WI38 (cell line): ENCODE measurements around the gene CCND3.

ENCODE experiments used
- H3K4me3 ChIP-seq: 2 replicates; pipeline ENCODE4 v1.5.1; 2011; ENCODE audit warnings: low read depth, mild to moderate bottlenecking, control low read depth, low read length
- CTCF ChIP-seq: IDR thresholded peaks from 2 replicates; pipeline ENCODE4 v1.5.1; 2012; ENCODE audit warnings: low read depth, mild to moderate bottlenecking, control low read depth, low read length

CCND3 gene

GRCh38 chr6:41920921-41921711 lies 20.5 kb downstream of the CCND3 start, which contains the start of the genes BYSL and MED20:
Gene BYSL, plus strand, starts transcription at chr6:41921499. Its CDS starts 64 bp downstream, at chr6:41921563.
Gene MED20, minus strand, starts transcription at chr6:41921139. Its CDS starts 121 bp downstream, at chr6:41921018.
- H3K4me3 ChIP-seq = peak within 1 kb of the TSS; percentile 85
- peak; percentile 87 for TF ChIP-seq CTCF

- no peak overlapping the region for H3K4me3 ChIP-seq
- TF ChIP-seq CTCF = no peak
These were observed 24.1 kb downstream of the CCND3 start for GRCh38 chr6:41917528-41917927.

DNA sequence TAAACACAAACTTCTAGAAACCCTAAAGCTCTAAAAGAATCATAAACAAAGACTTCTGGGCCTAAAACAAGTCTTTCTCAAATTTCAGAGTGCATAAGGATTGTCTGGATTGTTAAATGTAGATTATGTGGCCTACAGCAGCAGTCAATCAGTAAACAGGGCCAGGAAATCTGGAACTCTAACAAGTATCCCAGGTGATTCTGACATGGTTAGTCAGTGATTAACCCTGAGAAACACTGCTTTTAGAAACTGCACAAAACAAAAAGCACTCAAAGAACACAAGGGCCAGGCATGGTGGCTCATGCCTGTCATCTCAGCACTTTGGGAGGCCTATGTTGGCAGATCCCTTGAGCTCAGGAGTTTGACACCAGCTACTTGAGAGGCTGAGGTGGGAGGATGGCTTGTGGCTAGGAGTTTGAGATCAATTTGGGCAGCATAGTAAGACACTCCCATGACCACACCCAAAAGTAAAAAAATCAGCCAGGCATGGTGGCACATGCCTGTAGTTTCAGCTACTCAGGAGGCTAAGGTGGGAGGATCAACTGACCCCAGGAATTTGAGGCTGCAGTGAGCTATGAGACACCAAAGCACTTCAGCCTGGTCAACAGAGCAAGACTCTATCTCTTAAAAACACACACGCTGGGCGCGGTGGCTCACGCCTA lies 26.6 kb downstream of the CCND3 start:
- no peak overlapping the region for H3K4me3 ChIP-seq
- TF ChIP-seq CTCF = no peak

GRCh38 chr6:41914343-41914742 lies 27.3 kb downstream of the CCND3 start:
- no peak overlapping the region for H3K4me3 ChIP-seq
- TF ChIP-seq CTCF = no peak

DNA sequence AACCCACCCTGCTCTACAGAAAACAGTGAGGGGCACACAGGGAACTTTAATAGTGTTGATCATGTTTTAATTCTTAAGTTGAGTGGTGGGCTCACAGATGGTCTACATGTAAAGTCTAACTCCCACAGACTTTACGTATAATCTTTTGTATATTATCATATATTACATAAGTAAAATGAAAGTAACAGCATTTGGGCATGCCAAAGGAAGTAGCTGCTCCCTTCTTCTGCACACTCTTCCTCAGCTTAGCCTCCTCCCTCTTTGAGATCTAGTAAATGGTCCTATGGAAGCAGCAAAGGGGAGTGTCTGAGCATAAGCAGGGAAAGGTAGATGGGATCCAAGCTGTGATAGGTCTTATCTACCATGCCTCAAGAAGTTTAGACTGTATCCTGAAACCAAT lies 31.9 kb downstream of the CCND3 start:
- TF ChIP-seq CTCF = no peak
- H3K4me3 ChIP-seq = no peak overlapping the region

- 0 out of 2 replicates have a peak, but pooled peaks have one; percentile 13 for TF ChIP-seq CTCF
These were observed 39.6 kb downstream of the CCND3 start for GRCh38 chr6:41901882-41902519.

DNA sequence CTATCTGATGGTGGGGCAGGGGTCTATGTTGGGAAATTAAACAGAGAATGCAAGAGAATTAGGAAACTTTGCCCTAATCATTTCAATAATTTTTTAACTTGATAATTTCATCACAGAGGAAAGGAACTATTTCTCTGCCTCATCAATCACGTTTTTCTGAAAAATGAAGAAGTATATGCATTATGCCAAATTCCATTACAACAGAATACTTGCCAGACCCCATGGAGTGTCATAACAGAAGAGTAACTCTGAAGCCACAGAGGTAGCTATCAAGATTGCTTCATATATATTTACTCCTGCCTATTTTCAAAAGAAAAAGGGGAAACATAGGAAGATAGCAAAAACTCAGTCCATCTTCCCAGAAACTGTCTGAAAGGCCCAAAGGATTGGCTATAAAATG lies 40.7 kb downstream of the CCND3 start:
- H3K4me3 ChIP-seq = no peak overlapping the region
- no peak for TF ChIP-seq CTCF

More at GRCh38 chr6:41901882-41902519, 39.6 kb downstream of the CCND3 start:
- no peak overlapping the region for H3K4me3 ChIP-seq
